GM12892 (cell line): ENCODE results near the gene DEAF1. TPM values are rescaled to one million over a fixed set of nuclear protein-coding genes. Genes with fewer than 3 reads are reported as not detected.
"Not testable (repeated sequence)": the region's sequence is repeated elsewhere in the genome, so short reads cannot be mapped to it uniquely, and the experiment has no call there.

Experiments
- DNase-seq: peaks from one replicate; pipeline ENCODE4 v3.0.0; 2011; ENCODE audit not compliant: insufficient read length
- FAIRE-seq: peaks from 2 replicates; lab custom pipeline; 2011; peaks lifted over from hg19 to GRCh38; lab: Jason Lieb, UNC
- POLR2A ChIP-seq: IDR thresholded peaks from 2 replicates; pipeline ENCODE4 v1.6.1; 2011; ENCODE audit warnings: low read depth, low read length, control low read depth
- POLR2AphosphoS5 ChIP-seq: IDR thresholded peaks from 2 replicates; pipeline ENCODE4 v1.6.1; 2011; ENCODE audit warnings: low read depth, low read length, control low read depth
- TAF1 ChIP-seq: IDR thresholded peaks from 2 replicates; pipeline ENCODE4 v1.6.1; 2011; ENCODE audit warnings: low read depth, mild to moderate bottlenecking, control low read depth, low read length, borderline replicate concordance
- polyA plus RNA-seq: library from polyadenylated mRNA; unstranded; fragments of >200 nt; gene quantifications from one replicate; pipeline ENCODE4 v1.2.1, GENCODE V29; 2012; ENCODE audit warnings: missing spikeins, inconsistent platforms; ENCODE audit not compliant: missing spikeins

Gene DEAF1
- polyA plus RNA-seq, result 23.2 TPM

GRCh38 chr11:694563-695287, at the start of gene DEAF1:
Gene DEAF1, minus strand, starts transcription at chr11:695222. Its CDS starts 175 bp downstream, at chr11:695047.
- FAIRE-seq (no peak), DNase-seq (peak; percentile 78)
- peak; percentile 43; the same call in 1 of the 2 replicates for TF ChIP-seq POLR2A
- TF ChIP-seq TAF1, result no peak

GRCh38 chr11:742571-743201, 47.7 kb upstream of the DEAF1 start:
- FAIRE-seq, result no peak
- TF ChIP-seq TAF1 (no peak), POLR2A (no peak), POLR2AphosphoS5 (no peak)
- no peak for DNase-seq

- TF ChIP-seq POLR2AphosphoS5, result no peak
- no peak for TF ChIP-seq TAF1
- no peak for TF ChIP-seq POLR2A
- FAIRE-seq, result no peak
- DNase-seq, result no peak
These were observed 47.1 kb upstream of the DEAF1 start for GRCh38 chr11:742156-742546.

GRCh38 chr11:737899-738298, 42.9 kb upstream of the DEAF1 start:
- DNase-seq, result not testable (repeated sequence)
- peak; percentile 46 for FAIRE-seq

GRCh38 chr11:737366-737765, 42.3 kb upstream of the DEAF1 start:
- no peak for DNase-seq
- FAIRE-seq, result no peak

GRCh38 chr11:734541-734940, 39.5 kb upstream of the DEAF1 start:
- not testable (repeated sequence) for FAIRE-seq, DNase-seq

More at GRCh38 chr11:737366-737765, 42.3 kb upstream of the DEAF1 start:
- no peak for TF ChIP-seq TAF1
- TF ChIP-seq POLR2A, result no peak
- no peak for TF ChIP-seq POLR2AphosphoS5

GRCh38 chr11:733072-733471, 38.0 kb upstream of the DEAF1 start:
- DNase-seq (no peak), FAIRE-seq (no peak)

GRCh38 chr11:729492-730074, 34.6 kb upstream of the DEAF1 start:
- TF ChIP-seq TAF1, result no peak
- DNase-seq (no peak), FAIRE-seq (no peak)

More at GRCh38 chr11:733072-733471, 38.0 kb upstream of the DEAF1 start:
- TF ChIP-seq POLR2A, result no peak
- no peak for TF ChIP-seq TAF1
- no peak for TF ChIP-seq POLR2AphosphoS5

GRCh38 chr11:728901-729491, 34.0 kb upstream of the DEAF1 start:
- DNase-seq, result no peak
- no peak for FAIRE-seq
- no peak for TF ChIP-seq POLR2AphosphoS5
- no peak for TF ChIP-seq TAF1
- TF ChIP-seq POLR2A, result no peak

- no peak for TF ChIP-seq POLR2AphosphoS5
- no peak for TF ChIP-seq POLR2A
- TF ChIP-seq TAF1, result no peak
- DNase-seq (peak; percentile 94), FAIRE-seq (peak; percentile 99)
These were observed 33.1 kb upstream of the DEAF1 start for GRCh38 chr11:727859-728748.

- FAIRE-seq, result no peak
These were observed 32.3 kb upstream of the DEAF1 start for GRCh38 chr11:727281-727701.

More at GRCh38 chr11:727281-727701, 32.3 kb upstream of the DEAF1 start:
- DNase-seq, result no peak
- TF ChIP-seq POLR2A, result no peak
- no peak for TF ChIP-seq POLR2AphosphoS5
- no peak for TF ChIP-seq TAF1
